ENCODE measurements around the gene NLRC5. TPM values are rescaled to one million over a fixed set of nuclear protein-coding genes. Genes with fewer than 3 reads are reported as not detected.

Gene NLRC5
- total RNA-seq, 1 experiment from 2014 or later = 2.4 TPM

DNA sequence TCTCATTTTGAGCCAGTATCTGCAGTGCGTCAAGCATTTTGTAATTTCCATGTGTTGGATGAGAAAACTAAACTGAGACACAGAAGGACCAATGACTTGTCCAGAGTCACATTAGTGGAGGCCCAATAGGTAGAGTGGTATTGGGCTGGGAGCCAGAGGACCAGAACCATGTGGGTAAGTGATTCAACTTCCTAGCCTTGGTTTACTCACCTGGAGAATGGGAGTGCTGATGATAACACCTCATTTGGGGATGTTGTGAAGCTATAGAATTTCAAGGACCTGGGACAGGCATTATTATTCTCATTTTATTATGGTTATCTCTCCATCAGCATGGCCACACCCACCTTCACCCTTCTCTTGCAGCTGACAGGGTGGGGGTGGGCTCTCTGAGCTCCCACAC, 111.1 kb downstream of the NLRC5 start:
- H3T11ph ChIP-seq (ENCODE audit: low read length) = no peak overlapping the region
- H3K4me1 Mint-ChIP-seq = peaks cover 21 to 38% of the 10 kb centered on the region in 2 experiments
- no peaks in the 10 kb centered on the region; the same call in none of the 2 replicates for H3K4me1 ChIP-seq (ENCODE audit: insufficient read depth, low read length)
- H2BK15ac ChIP-seq (ENCODE audit: low read depth, low read length) = no peak overlapping the region
- no peak for DNase-seq
- H3K23ac ChIP-seq (ENCODE audit: insufficient read length, low read depth, low read length) = no peak overlapping the region
- H3K4me3 Mint-ChIP-seq = no peak overlapping the region
- no peaks in the 10 kb centered on the region for H3K9me3 ChIP-seq (ENCODE audit: control insufficient read depth, low read depth, low read length)
- H2BK20ac ChIP-seq (ENCODE audit: low read depth, low read length, poor library complexity, severe bottlenecking) = no peak overlapping the region
- no peak overlapping the region for H3K14ac ChIP-seq (ENCODE audit: insufficient read depth, low read length)
- no peaks in the 10 kb centered on the region for H3K79me1 ChIP-seq (ENCODE audit: insufficient read depth, low read depth, low read length, poor library complexity, severe bottlenecking)
- H3K23me2 ChIP-seq (ENCODE audit: insufficient read length, low read depth, low read length, poor library complexity, severe bottlenecking) = no peaks in the 10 kb centered on the region
- no peaks in the 10 kb centered on the region for H4K20me1 ChIP-seq (ENCODE audit: control insufficient read depth, insufficient read depth, insufficient read length)
- H3K9me3 Mint-ChIP-seq = no peaks in the 10 kb centered on the region; a peak in 1 of 5 replicates
- H3K18ac ChIP-seq (ENCODE audit: insufficient read length, low read depth, low read length) = no peak overlapping the region
- no peak overlapping the region for H4K91ac ChIP-seq (ENCODE audit: insufficient read length, low read depth, low read length)
- H3K4ac ChIP-seq (ENCODE audit: low read depth, low read length) = no peak overlapping the region
- no peaks in the 10 kb centered on the region for H3K79me2 ChIP-seq (ENCODE audit: insufficient read depth, low read length)
- H2AK5ac ChIP-seq (ENCODE audit: insufficient read length, low read length) = no peak overlapping the region
- peaks cover 4% of the 10 kb centered on the region; the same call in 1 of the 2 replicates for H3K27me3 Mint-ChIP-seq (ENCODE audit: low read depth)
- no peak overlapping the region for H4K8ac ChIP-seq (replicated peaks; ENCODE audit: insufficient read length, low read depth, low read length)
- TF ChIP-seq, protein P1, sequence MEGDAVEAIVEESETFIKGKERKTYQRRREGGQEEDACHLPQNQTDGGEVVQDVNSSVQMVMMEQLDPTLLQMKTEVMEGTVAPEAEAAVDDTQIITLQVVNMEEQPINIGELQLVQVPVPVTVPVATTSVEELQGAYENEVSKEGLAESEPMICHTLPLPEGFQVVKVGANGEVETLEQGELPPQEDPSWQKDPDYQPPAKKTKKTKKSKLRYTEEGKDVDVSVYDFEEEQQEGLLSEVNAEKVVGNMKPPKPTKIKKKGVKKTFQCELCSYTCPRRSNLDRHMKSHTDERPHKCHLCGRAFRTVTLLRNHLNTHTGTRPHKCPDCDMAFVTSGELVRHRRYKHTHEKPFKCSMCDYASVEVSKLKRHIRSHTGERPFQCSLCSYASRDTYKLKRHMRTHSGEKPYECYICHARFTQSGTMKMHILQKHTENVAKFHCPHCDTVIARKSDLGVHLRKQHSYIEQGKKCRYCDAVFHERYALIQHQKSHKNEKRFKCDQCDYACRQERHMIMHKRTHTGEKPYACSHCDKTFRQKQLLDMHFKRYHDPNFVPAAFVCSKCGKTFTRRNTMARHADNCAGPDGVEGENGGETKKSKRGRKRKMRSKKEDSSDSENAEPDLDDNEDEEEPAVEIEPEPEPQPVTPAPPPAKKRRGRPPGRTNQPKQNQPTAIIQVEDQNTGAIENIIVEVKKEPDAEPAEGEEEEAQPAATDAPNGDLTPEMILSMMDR (conservative IDR thresholded peaks at IDR 0.05) = no peak
- no peak overlapping the region for H3K56ac ChIP-seq (ENCODE audit: insufficient read length, low read depth, low read length)
- H3K27ac Mint-ChIP-seq = no peak overlapping the region; a peak in 1 of 7 replicates
- no peaks in the 10 kb centered on the region for H3K27me3 ChIP-seq (ENCODE audit: insufficient read depth, low read length)
- no peak overlapping the region for H3K9ac ChIP-seq (ENCODE audit: extremely low read depth, insufficient read length, low read length)
- H2AFZ ChIP-seq (ENCODE audit: low read length) = no peak overlapping the region
- WGBS (ENCODE audit: extremely low coverage, insufficient read length, low lambda C conversion rate) = no CpG with 5 or more reads among the region's 1 CpG
- H2BK5ac ChIP-seq (ENCODE audit: insufficient read length, low read length) = no peak overlapping the region
- no peak overlapping the region for H2BK12ac ChIP-seq (ENCODE audit: insufficient read length, low read depth, low read length)
- no peak overlapping the region for H3K27ac ChIP-seq (ENCODE audit: insufficient read length, low read depth, low read length)
- no peak overlapping the region for H4K5ac ChIP-seq (ENCODE audit: insufficient read length, low read depth, low read length)
- no peak overlapping the region for H2BK120ac ChIP-seq (ENCODE audit: low read depth, low read length, poor library complexity, severe bottlenecking)
- H3K36me3 Mint-ChIP-seq (ENCODE audit: insufficient read depth in 1 of 3, low read depth in 3 of 3) = no peaks in the 10 kb centered on the region
- no peak overlapping the region for H3K4me2 ChIP-seq (ENCODE audit: insufficient read depth, insufficient read length, low read length)

Data from H9 (cell line).